Muscle layer of colon (tissue), 2 donors: ENCODE measurements around the gene DUOXA2.

Experiments
- H3K27ac ChIP-seq: one replicate; pipeline ENCODE4 v1.7.0; 2013; ENCODE audit warnings: low read depth, mild to moderate bottlenecking, low read length, moderate library complexity
- H3K27me3 ChIP-seq, 2 donors: one replicate each; pipeline ENCODE4 v1.7.0; 2013; ENCODE audit warnings: low read length in 2 of 2, mild to moderate bottlenecking in 2 of 2; ENCODE audit not compliant: insufficient read depth in 2 of 2, control insufficient read depth in 1 of 2
- H3K36me3 ChIP-seq: one replicate; pipeline ENCODE4 v1.7.0; 2013; ENCODE audit warnings: mild to moderate bottlenecking, low read length; ENCODE audit not compliant: insufficient read depth
- H3K4me1 ChIP-seq: one replicate; pipeline ENCODE4 v1.7.0; 2013; ENCODE audit warnings: mild to moderate bottlenecking, low read length; ENCODE audit not compliant: insufficient read depth
- H3K4me3 ChIP-seq, 2 donors: one replicate each; pipeline ENCODE4 v1.7.0; 2013; ENCODE audit warnings: low read length in 2 of 2, low read depth in 1 of 2, mild to moderate bottlenecking in 1 of 2, moderate library complexity in 1 of 2
- H3K9ac ChIP-seq: one replicate; pipeline ENCODE4 v1.7.0; 2013; ENCODE audit warnings: low read length
- H3K9me3 ChIP-seq: one replicate; pipeline ENCODE4 v1.7.0; 2013; ENCODE audit warnings: mild to moderate bottlenecking, low read length
- donor health status: abdominal sarcoma.
- donor health status: Adenocarcinoma of cecum.

The DUOXA2 gene

GRCh38 chr15:45155739-45156138 lies 41.6 kb downstream of the DUOXA2 start:
- H3K27ac ChIP-seq = no peak overlapping the region
- no peaks in the 10 kb centered on the region for H3K36me3 ChIP-seq
- no peak overlapping the region for H3K9ac ChIP-seq
- no peaks in the 10 kb centered on the region for H3K4me1 ChIP-seq
- no peaks in the 10 kb centered on the region for H3K27me3 ChIP-seq
- H3K4me3 ChIP-seq = no peak overlapping the region
- no peaks in the 10 kb centered on the region for H3K9me3 ChIP-seq

- H3K4me3 ChIP-seq = no peak overlapping the region
- no peaks in the 10 kb centered on the region for H3K4me1 ChIP-seq
- H3K27ac ChIP-seq = no peak overlapping the region
- no peaks in the 10 kb centered on the region for H3K27me3 ChIP-seq
- no peaks in the 10 kb centered on the region for H3K36me3 ChIP-seq
- no peak overlapping the region for H3K9ac ChIP-seq
- H3K9me3 ChIP-seq = no peaks in the 10 kb centered on the region
Observed at GRCh38 chr15:45156744-45157455, 42.8 kb downstream of the DUOXA2 start.

GRCh38 chr15:45157974-45158373 lies 43.8 kb downstream of the DUOXA2 start:
- no peaks in the 10 kb centered on the region for H3K36me3 ChIP-seq
- H3K4me1 ChIP-seq = no peaks in the 10 kb centered on the region
- no peak overlapping the region for H3K4me3 ChIP-seq
- no peak overlapping the region for H3K27ac ChIP-seq
- no peaks in the 10 kb centered on the region for H3K9me3 ChIP-seq
- H3K9ac ChIP-seq = no peak overlapping the region
- no peaks in the 10 kb centered on the region for H3K27me3 ChIP-seq

GRCh38 chr15:45161666-45162065 lies 47.5 kb downstream of the DUOXA2 start:
- Histone ChIP-seq H3K4me1 (peaks cover 12% of the 10 kb centered on the region), H3K27me3 (no peaks in the 10 kb centered on the region), H3K9ac (no peak overlapping the region), H3K9me3 (no peaks in the 10 kb centered on the region), H3K4me3 (no peak overlapping the region), H3K27ac (no peak overlapping the region), H3K36me3 (no peaks in the 10 kb centered on the region)

GRCh38 chr15:45162771-45163507 lies 48.8 kb downstream of the DUOXA2 start:
- Histone ChIP-seq H3K4me1 (peaks cover 17% of the 10 kb centered on the region), H3K27me3 (no peaks in the 10 kb centered on the region), H3K27ac (no peak overlapping the region), H3K36me3 (no peaks in the 10 kb centered on the region), H3K4me3 (no peak overlapping the region), H3K9ac (no peak overlapping the region), H3K9me3 (no peaks in the 10 kb centered on the region)

GRCh38 chr15:45163508-45163856 lies 49.4 kb downstream of the DUOXA2 start:
- Histone ChIP-seq H3K9me3 (no peaks in the 10 kb centered on the region), H3K9ac (no peak overlapping the region), H3K4me1 (peaks cover 20% of the 10 kb centered on the region), H3K36me3 (no peaks in the 10 kb centered on the region), H3K4me3 (no peak overlapping the region), H3K27ac (no peak overlapping the region), H3K27me3 (no peaks in the 10 kb centered on the region)

GRCh38 chr15:45164914-45165313 lies 50.8 kb downstream of the DUOXA2 start:
- peaks cover 20% of the 10 kb centered on the region for H3K4me1 ChIP-seq
- H3K9ac ChIP-seq = no peak overlapping the region
- H3K4me3 ChIP-seq = no peak overlapping the region
- no peaks in the 10 kb centered on the region for H3K36me3 ChIP-seq
- no peaks in the 10 kb centered on the region for H3K9me3 ChIP-seq
- no peaks in the 10 kb centered on the region for H3K27me3 ChIP-seq
- no peak overlapping the region for H3K27ac ChIP-seq

GRCh38 chr15:45165536-45165935 lies 51.4 kb downstream of the DUOXA2 start:
- H3K27me3 ChIP-seq = no peaks in the 10 kb centered on the region
- H3K4me1 ChIP-seq = peaks cover 20% of the 10 kb centered on the region
- peak overlapping the region; percentile 98 for H3K27ac ChIP-seq
- H3K9ac ChIP-seq = no peak overlapping the region
- no peaks in the 10 kb centered on the region for H3K9me3 ChIP-seq
- no peaks in the 10 kb centered on the region for H3K36me3 ChIP-seq
- H3K4me3 ChIP-seq = no peak overlapping the region

GRCh38 chr15:45166834-45167630 lies 52.9 kb downstream of the DUOXA2 start:
- Histone ChIP-seq H3K27me3 (no peaks in the 10 kb centered on the region), H3K9ac (peak overlapping the region; percentile 56), H3K4me1 (peaks cover 20% of the 10 kb centered on the region), H3K27ac (peak overlapping the region; percentile 98), H3K4me3 (peak overlapping the region; percentile 47 to 69), H3K9me3 (no peaks in the 10 kb centered on the region), H3K36me3 (peaks cover 5% of the 10 kb centered on the region)

- H3K36me3 ChIP-seq = peaks cover 5% of the 10 kb centered on the region
- H3K9me3 ChIP-seq = no peaks in the 10 kb centered on the region
- peak overlapping the region; percentile 47 to 69 for H3K4me3 ChIP-seq
- H3K27me3 ChIP-seq = no peaks in the 10 kb centered on the region
- H3K4me1 ChIP-seq = peaks cover 20% of the 10 kb centered on the region
- H3K27ac ChIP-seq = peak overlapping the region; percentile 98
- peak overlapping the region; percentile 38 for H3K9ac ChIP-seq
Observed at GRCh38 chr15:45167631-45168205, 53.6 kb downstream of the DUOXA2 start.
